Measurements from ENCODE around the gene CEP120.

DNA sequence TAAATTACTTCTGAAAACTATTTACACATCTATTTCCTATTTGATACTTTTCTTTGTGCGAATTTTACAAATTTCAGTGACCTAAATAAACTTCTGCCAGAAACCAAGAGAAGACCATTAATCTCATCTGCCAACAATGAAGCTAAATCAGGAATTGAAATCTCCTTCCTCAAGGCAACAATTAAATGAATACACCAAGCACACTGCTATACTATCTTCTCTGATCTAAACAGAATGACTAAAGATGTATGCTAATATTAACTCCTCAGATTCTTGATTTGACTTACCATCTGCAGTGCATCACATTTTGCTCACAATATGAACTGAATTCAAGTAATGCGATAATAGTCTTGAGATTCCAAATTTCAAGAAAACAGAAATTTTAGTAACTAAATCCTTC lies 82.3 kb downstream of the CEP120 start:
- TF ChIP-seq, protein P1, sequence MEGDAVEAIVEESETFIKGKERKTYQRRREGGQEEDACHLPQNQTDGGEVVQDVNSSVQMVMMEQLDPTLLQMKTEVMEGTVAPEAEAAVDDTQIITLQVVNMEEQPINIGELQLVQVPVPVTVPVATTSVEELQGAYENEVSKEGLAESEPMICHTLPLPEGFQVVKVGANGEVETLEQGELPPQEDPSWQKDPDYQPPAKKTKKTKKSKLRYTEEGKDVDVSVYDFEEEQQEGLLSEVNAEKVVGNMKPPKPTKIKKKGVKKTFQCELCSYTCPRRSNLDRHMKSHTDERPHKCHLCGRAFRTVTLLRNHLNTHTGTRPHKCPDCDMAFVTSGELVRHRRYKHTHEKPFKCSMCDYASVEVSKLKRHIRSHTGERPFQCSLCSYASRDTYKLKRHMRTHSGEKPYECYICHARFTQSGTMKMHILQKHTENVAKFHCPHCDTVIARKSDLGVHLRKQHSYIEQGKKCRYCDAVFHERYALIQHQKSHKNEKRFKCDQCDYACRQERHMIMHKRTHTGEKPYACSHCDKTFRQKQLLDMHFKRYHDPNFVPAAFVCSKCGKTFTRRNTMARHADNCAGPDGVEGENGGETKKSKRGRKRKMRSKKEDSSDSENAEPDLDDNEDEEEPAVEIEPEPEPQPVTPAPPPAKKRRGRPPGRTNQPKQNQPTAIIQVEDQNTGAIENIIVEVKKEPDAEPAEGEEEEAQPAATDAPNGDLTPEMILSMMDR (IDR thresholded peaks at IDR 0.05 in 8 of 11, conservative IDR thresholded peaks at IDR 0.05 in 3 of 11), result no peak
- TF ChIP-seq POLR2A (IDR thresholded peaks at IDR 0.05) (no peak), POLR2AphosphoS5 (IDR thresholded peaks at IDR 0.05) (no peak)
